ENCODE results near the gene PCDH9. TPM values are rescaled to one million over a fixed set of nuclear protein-coding genes. Genes with fewer than 3 reads are reported as not detected.
"Not testable (repeated sequence)": the region's sequence is repeated elsewhere in the genome, so short reads cannot be mapped to it uniquely, and the experiment has no call there.

PCDH9 gene
- total RNA-seq, 1 donor from 2014 or later, result 0.21 TPM

DNA sequence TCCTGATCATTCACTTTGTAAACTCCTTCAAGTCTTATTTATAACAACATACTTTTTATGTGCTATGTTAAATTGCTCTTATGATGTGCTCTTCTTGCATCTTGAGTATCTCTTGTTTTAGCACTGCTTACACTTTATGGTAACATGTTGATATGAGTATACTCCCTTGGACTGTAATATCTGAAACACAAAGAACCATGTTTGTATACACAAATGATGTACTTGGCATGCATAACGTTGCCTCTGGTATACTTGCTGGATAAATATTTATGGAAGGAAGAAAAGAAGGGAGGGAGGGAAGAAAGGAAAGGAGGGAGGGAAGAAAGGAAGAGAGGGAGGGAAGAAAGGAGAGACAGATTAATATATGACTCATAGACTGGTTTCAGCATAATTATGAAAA lies 333.2 kb downstream of the PCDH9 start:
- H3K36me3 Mint-ChIP-seq (ENCODE audit: low read depth), result no peaks in the 10 kb centered on the region
- H3K27ac Mint-ChIP-seq, result no peak overlapping the region
- no peaks in the 10 kb centered on the region for H3K4me1 Mint-ChIP-seq (ENCODE audit: low read depth)
- no peaks in the 10 kb centered on the region for H3K9me3 Mint-ChIP-seq
- H3K27me3 Mint-ChIP-seq (ENCODE audit: insufficient read depth), result no peaks in the 10 kb centered on the region
- no peak for DNase-seq (ENCODE audit: low spot score)
- intact Hi-C loops (cut with micrococcal nuclease), result no loop called here
- H3K4me3 Mint-ChIP-seq, result no peak overlapping the region

DNA sequence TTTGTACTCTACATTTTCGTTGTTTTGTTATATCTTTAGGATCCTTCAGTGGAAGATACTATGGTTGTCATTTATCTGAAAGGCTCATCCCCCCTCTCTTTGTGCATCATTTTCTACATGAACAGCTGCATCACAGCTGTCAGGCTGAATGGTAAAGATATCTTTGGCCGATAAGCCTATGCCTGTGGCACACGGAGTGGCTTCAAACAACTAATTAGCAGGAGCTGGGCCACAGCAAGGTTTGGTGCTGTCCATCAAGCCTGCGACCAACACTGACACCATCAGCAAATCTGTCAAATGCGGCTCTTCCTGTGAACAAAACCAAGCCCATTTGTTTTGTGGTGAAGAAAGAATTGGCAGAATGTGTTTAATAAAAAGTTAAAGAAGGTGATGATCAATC lies 334.4 kb downstream of the PCDH9 start:
- no peak for DNase-seq (ENCODE audit: low spot score)
- Mint-ChIP-seq H3K9me3 (no peaks in the 10 kb centered on the region), H3K27ac (no peak overlapping the region), H3K27me3 (ENCODE audit: insufficient read depth) (no peaks in the 10 kb centered on the region), H3K36me3 (ENCODE audit: low read depth) (no peaks in the 10 kb centered on the region), H3K4me1 (ENCODE audit: low read depth) (no peaks in the 10 kb centered on the region), H3K4me3 (no peak overlapping the region)
- intact Hi-C loops (cut with micrococcal nuclease), result no loop called here

DNA sequence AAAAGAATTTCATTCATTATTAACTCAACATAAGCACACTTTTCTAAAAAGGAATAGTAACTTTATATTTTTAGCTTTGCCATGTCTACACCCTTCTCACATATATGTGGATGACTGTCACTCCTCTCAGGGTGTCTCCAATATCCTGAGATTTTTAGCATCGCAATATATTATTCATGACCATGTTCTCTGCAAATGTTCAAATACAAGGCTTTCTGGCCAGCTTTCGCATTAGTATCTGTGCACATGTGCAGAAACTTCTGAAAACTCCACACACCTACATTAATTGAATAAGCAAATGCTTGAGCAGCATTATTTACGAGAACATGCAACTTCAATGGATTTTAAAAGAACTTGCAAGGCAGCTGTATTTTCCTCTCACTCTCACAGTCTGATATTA lies 334.8 kb downstream of the PCDH9 start:
- H3K27me3 Mint-ChIP-seq (ENCODE audit: insufficient read depth), result no peaks in the 10 kb centered on the region
- no peaks in the 10 kb centered on the region for H3K36me3 Mint-ChIP-seq (ENCODE audit: low read depth)
- no peaks in the 10 kb centered on the region for H3K9me3 Mint-ChIP-seq
- no peak for DNase-seq (ENCODE audit: low spot score)
- no peak overlapping the region for H3K4me3 Mint-ChIP-seq
- H3K27ac Mint-ChIP-seq, result no peak overlapping the region
- intact Hi-C loops (cut with micrococcal nuclease), result no loop called here
- H3K4me1 Mint-ChIP-seq (ENCODE audit: low read depth), result no peaks in the 10 kb centered on the region

DNA sequence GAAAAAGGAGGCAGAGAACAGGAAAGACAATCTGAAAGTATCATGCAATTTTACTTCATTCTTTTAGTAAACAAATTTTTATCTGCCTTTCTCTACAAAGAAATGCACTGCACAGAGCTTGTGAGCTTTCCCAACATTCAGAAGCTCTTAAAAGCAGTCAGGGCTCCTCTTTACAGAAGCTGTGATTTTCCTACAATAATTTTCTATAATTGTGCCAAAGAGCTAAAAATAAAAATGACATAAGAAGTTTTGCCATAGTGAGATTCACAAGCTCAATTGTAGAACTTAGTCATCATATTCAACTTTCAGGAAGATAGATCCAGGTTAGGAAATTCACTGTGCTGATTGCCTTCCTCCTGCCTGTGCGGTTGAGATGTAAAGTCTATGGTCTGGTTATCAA lies 341.4 kb downstream of the PCDH9 start:
- H3K36me3 Mint-ChIP-seq (ENCODE audit: low read depth), result no peaks in the 10 kb centered on the region
- no peaks in the 10 kb centered on the region for H3K4me1 Mint-ChIP-seq (ENCODE audit: low read depth)
- no peaks in the 10 kb centered on the region for H3K9me3 Mint-ChIP-seq
- intact Hi-C loops (cut with micrococcal nuclease), result no loop called here
- no peak for DNase-seq (ENCODE audit: low spot score)
- H3K27ac Mint-ChIP-seq, result no peak overlapping the region
- no peak overlapping the region for H3K4me3 Mint-ChIP-seq
- no peaks in the 10 kb centered on the region for H3K27me3 Mint-ChIP-seq (ENCODE audit: insufficient read depth)

DNA sequence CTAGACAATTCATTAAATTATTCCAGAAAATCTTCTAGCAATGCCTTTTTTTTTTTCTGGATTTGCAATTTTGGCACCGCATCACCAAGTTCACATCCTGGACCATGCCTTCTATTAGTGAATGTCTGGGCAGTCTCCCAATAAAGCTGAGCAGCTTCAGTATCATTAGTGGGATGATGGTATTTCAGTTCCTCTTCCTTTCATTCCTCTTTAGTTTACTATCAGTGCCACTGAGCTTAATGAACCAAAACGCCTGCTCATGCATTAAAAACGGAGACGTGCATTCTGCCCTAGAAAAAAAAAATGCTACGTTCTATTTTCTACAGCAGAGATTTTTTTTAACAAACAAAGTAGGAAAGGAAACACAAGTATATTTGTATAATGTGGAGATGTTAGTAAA lies 343.0 kb downstream of the PCDH9 start:
- intact Hi-C loops (cut with micrococcal nuclease), result no loop called here
- H3K4me3 Mint-ChIP-seq, result no peak overlapping the region
- H3K4me1 Mint-ChIP-seq (ENCODE audit: low read depth), result no peaks in the 10 kb centered on the region
- no peak overlapping the region for H3K27ac Mint-ChIP-seq
- no peaks in the 10 kb centered on the region for H3K27me3 Mint-ChIP-seq (ENCODE audit: insufficient read depth)
- H3K36me3 Mint-ChIP-seq (ENCODE audit: low read depth), result no peaks in the 10 kb centered on the region
- H3K9me3 Mint-ChIP-seq, result no peaks in the 10 kb centered on the region
- no peak for DNase-seq (ENCODE audit: low spot score)

DNA sequence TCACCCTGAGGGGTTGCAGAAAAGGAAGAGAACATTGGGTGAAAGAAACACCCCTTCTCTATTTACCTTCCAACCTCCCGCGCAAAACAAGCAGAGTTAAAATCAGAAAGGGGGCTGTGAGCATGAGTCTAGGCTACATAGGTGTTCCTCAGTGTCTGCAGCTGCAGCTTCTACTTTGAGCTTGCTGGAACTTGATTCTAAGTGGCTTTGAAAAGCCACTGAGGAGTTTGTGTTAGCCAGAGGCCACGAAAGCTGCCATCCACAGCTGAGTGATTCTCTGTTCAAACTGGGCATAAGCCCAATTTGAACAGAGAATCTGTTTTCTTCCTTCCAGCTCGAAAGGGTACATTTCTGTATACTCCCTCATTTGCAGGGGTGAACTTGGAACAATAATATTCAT lies 343.9 kb downstream of the PCDH9 start:
- no peak overlapping the region for H3K4me3 Mint-ChIP-seq
- intact Hi-C loops (cut with micrococcal nuclease), result no loop called here
- H3K27me3 Mint-ChIP-seq (ENCODE audit: insufficient read depth), result no peaks in the 10 kb centered on the region
- H3K36me3 Mint-ChIP-seq (ENCODE audit: low read depth), result no peaks in the 10 kb centered on the region
- H3K9me3 Mint-ChIP-seq, result no peaks in the 10 kb centered on the region
- no peaks in the 10 kb centered on the region for H3K4me1 Mint-ChIP-seq (ENCODE audit: low read depth)
- DNase-seq (ENCODE audit: low spot score), result no peak
- no peak overlapping the region for H3K27ac Mint-ChIP-seq

DNA sequence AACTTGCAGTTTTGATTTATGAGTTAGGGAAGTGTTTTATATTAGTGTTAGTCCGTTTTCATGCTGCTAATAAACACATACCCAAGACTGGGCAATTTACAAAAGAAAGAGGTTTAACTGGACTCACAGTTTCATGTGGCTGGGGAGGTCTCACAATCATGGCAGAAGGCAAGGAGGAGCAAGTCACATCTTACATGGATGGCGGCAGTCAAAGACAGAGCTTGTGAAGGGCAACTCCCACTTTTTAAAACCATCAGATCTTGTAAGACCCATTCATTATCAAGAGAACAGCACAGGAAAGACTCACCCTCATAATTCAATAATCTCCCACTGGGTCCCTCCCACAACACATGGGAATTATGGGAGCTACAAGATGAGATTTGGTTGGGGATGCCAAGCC lies 349.0 kb downstream of the PCDH9 start:
- intact Hi-C loops (cut with micrococcal nuclease); H3K4me1 Mint-ChIP-seq (ENCODE audit: low read depth); H3K27me3 Mint-ChIP-seq (ENCODE audit: insufficient read depth); DNase-seq (ENCODE audit: low spot score); H3K9me3 Mint-ChIP-seq; H3K4me3 Mint-ChIP-seq; H3K36me3 Mint-ChIP-seq (ENCODE audit: low read depth); H3K27ac Mint-ChIP-seq: not testable (repeated sequence)

DNA sequence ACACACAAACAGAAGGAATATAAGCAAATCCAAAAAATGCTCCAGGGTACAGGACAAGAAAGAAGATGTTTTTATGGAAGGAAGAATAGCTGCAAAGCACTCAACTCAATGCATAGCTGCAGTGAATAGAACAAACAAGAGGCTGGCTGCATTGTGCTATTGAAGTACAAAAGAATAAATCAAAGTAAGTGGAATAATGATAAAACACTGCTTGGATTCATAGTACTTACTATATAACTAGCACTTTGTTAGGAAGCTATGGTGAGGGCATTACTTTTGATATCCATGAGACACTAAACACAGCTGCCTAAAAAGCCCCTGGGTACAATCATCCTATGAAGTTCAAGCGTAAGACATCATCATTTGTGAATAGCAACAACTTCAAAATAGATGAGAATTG lies 350.1 kb downstream of the PCDH9 start:
- Mint-ChIP-seq H3K4me1 (ENCODE audit: low read depth) (no peaks in the 10 kb centered on the region), H3K9me3 (no peaks in the 10 kb centered on the region), H3K4me3 (no peak overlapping the region)

DNA sequence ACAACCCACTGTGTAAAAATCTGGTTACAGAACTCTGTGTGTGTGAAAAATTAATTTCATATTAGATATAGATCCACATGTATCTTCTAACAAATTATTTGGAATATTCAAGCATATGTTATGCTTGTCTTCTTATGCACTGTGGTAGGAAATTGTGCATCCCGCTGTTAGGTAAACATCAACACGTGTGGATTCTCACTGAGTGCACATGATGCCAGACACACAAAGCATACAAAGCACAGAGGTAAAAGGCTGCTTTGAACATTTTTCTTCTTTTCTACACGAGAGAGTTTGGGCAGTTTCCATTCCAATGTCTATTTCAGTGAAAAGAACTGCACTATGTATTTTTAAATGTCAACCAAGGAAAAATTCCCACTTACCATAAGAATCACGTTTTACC lies 354.9 kb downstream of the PCDH9 start:
- intact Hi-C loops (cut with micrococcal nuclease), result no loop called here
- no peak overlapping the region for H3K27ac Mint-ChIP-seq
- no peaks in the 10 kb centered on the region for H3K36me3 Mint-ChIP-seq (ENCODE audit: low read depth)
- no peak for DNase-seq (ENCODE audit: low spot score)
- no peaks in the 10 kb centered on the region for H3K4me1 Mint-ChIP-seq (ENCODE audit: low read depth)
- H3K9me3 Mint-ChIP-seq, result no peaks in the 10 kb centered on the region
- H3K4me3 Mint-ChIP-seq, result no peak overlapping the region
- H3K27me3 Mint-ChIP-seq (ENCODE audit: insufficient read depth), result no peaks in the 10 kb centered on the region

More for the DNA sequence above, 350.1 kb downstream of the PCDH9 start:
- Mint-ChIP-seq H3K36me3 (ENCODE audit: low read depth) (no peaks in the 10 kb centered on the region), H3K27ac (no peak overlapping the region), H3K27me3 (ENCODE audit: insufficient read depth) (no peaks in the 10 kb centered on the region)
- DNase-seq (ENCODE audit: low spot score), result no peak
- intact Hi-C loops (cut with micrococcal nuclease), result no loop called here

DNA sequence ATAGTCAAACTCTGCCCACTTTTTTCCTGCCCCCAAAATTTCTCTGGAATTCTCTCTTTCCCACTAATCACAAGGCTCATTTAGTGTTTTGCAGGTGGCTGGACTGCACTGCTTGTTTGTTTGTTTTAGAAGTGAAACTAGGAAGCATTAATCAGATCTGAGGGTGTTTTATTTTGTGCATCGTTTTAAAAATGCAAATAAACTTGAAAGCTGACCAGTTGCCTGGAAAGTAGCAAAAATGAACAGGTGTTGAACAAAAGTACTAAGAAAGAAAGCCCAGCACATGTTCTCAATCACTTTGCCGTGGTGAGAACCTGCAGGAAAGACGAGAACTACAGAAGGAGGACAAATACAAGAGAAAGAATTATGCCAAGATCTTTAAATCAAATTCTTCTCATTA lies 365.5 kb downstream of the PCDH9 start:
- no peaks in the 10 kb centered on the region for H3K9me3 Mint-ChIP-seq
- DNase-seq (ENCODE audit: low spot score), result no peak
- no peaks in the 10 kb centered on the region for H3K27me3 Mint-ChIP-seq (ENCODE audit: insufficient read depth)
- H3K27ac Mint-ChIP-seq, result no peak overlapping the region
- no peak overlapping the region for H3K4me3 Mint-ChIP-seq
- H3K36me3 Mint-ChIP-seq (ENCODE audit: low read depth), result no peaks in the 10 kb centered on the region
- intact Hi-C loops (cut with micrococcal nuclease), result no loop called here
- no peaks in the 10 kb centered on the region for H3K4me1 Mint-ChIP-seq (ENCODE audit: low read depth)

DNA sequence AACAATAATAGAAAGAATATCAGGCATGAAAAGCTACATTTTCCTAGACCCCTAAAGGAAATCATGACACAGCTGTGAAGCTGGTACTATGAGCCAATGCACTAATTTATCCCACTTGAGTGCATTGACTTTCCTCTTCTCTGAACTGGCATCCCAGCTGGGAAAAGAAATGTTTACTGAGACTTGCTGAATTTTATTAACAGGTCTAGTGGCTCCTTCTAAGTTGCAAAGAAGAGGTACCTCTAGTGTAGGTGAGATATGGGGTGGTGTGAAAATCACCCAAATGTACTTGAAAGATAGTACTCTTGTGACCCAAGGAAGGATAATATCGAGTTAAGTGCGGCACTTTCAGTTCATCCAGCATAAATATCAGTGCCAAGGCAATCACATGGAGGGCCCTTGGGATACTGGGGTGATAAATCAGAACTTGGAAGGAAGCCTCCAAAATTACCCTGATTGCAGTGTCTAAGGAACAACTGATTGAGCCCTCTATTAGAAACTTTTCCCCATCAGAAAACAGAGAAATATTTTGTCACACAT lies 369.2 kb downstream of the PCDH9 start:
- Mint-ChIP-seq H3K36me3 (ENCODE audit: low read depth) (no peaks in the 10 kb centered on the region), H3K9me3 (no peaks in the 10 kb centered on the region), H3K4me3 (no peak overlapping the region), H3K27ac (no peak overlapping the region), H3K4me1 (ENCODE audit: low read depth) (no peaks in the 10 kb centered on the region), H3K27me3 (ENCODE audit: insufficient read depth) (no peaks in the 10 kb centered on the region)
- intact Hi-C loops (cut with micrococcal nuclease), result no loop called here
- no peak for DNase-seq (ENCODE audit: low spot score)

DNA sequence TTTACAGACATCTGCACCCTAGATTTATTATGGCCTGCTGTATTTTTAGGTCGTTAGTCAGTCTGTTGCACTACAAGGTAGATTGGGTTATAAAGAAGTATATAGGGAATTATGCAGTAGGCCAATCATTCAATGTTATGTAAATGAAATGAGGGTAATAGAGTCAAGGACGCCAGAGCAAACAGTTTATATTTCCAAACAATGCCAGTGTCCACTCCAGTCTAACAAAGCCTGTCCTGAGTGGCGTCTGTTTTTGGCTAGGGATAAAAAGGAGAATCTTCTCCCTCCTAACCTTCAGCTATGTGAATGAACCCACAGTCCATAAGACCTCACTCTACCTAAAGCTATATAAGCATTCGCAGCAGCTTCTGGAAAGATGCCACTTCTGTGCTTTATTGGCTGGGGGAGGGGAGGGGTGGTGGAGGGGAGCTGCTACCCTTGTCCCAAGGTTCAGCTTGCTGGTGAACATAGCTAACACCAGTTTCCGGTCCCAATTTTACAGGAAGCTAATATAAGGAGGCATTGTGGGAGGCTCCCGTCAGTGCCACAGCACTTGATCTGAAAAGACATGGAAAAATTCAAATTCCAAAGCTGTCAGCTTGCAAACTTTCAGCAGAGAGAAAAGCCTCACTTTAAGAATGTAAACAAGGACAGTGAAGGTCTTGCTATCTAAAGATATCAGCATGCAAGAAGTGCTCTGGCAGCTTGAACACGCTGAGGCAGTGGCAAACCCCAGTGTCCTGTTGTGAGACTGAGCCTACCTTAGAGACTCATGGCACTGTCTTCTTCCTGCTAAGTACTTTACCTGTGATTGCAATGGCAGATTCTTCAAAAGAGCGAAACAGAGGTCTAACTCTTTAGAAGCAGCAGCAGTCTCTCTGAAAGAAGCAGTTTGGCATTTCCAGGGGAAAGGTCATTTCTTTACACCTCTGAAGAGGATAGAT lies 369.9 kb downstream of the PCDH9 start:
- Mint-ChIP-seq H3K4me1 (ENCODE audit: low read depth) (no peaks in the 10 kb centered on the region), H3K4me3 (no peak overlapping the region), H3K9me3 (no peaks in the 10 kb centered on the region), H3K27ac (no peak overlapping the region), H3K27me3 (ENCODE audit: insufficient read depth) (no peaks in the 10 kb centered on the region), H3K36me3 (ENCODE audit: low read depth) (no peaks in the 10 kb centered on the region)
- no peak for DNase-seq (ENCODE audit: low spot score)
- intact Hi-C loops (cut with micrococcal nuclease), result no loop called here

DNA sequence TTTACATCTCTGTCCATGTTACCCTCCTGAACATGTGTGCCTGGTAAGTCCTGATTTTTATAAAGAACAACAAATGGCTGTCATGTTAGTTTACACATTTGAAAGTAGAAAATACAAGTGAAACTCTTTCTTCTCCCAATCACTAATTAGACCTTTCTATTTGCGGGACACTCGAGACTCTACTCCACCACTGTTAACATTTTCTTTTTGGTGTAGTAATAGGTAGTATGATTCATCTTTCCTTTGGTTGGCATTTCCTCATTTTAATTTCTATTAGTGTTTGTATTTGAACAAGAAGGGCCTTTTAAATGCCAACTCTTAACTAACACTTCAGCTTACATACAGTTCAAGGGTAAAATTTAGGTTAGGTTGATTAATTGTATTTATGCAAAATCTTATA lies 371.1 kb downstream of the PCDH9 start:
- H3K27ac Mint-ChIP-seq, result no peak overlapping the region
- no peak overlapping the region for H3K4me3 Mint-ChIP-seq
- H3K36me3 Mint-ChIP-seq (ENCODE audit: low read depth), result no peaks in the 10 kb centered on the region
- H3K9me3 Mint-ChIP-seq, result no peaks in the 10 kb centered on the region
- DNase-seq (ENCODE audit: low spot score), result no peak
- no peaks in the 10 kb centered on the region for H3K27me3 Mint-ChIP-seq (ENCODE audit: insufficient read depth)
- no peaks in the 10 kb centered on the region for H3K4me1 Mint-ChIP-seq (ENCODE audit: low read depth)
- intact Hi-C loops (cut with micrococcal nuclease), result no loop called here

Measured in activated T-helper 1 cell treated with anti-CD3 and anti-CD28 coated beads, Interleukin-12 subunit alpha, Interleukin-12 subunit beta, Interleukin-2, Interleukin-4 antibody, amounts not matched to agents 30 ng/mL and 10 ng/mL and 1 ng/mL, durations not matched to agents 14 hours and 24 hours and 36 hours (primary cell).